ENCODE results near the gene EFHC1.

EFHC1 gene

DNA sequence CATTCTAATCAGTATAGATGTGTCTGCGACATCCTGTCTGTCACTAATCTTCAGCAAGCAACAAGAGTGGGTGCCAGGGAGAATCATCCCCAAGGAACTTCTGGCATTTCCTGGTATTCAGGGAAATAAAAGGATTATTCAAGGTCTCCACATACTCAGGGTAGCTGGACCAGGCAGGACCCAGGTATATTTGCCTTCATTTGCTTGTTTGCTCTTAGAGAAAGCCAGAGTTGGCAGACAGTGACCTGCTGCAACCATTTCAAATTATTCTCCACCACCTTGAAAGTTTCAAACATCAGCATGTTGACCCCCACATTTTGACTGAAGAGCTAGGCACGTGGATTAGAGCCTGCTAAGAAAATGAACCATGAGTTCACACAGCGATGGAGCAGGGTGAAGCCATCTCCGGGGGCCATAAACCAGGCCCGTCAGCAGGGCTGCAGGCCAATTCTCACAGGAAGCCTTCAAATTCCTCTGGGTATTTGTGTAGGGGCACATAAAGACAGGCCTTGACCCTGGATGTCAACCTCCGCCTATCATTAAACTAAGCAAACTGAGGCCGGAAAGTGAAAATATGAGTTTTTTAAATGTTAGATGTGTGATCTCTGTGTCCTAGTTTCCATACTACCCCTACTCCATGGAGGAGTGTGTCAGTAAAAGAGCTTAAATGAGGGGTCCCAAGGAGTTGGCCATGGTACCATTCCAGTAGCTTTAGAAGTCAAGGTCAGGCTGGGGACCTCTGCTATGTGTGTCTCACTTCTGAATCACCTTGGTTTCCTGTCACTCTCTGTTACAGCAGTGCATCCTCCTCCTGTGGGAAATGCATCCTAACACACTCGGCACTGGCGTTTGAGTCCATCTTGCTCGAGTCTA is 123.8 kb downstream of the EFHC1 start:
- DNase-seq = no peak

DNA sequence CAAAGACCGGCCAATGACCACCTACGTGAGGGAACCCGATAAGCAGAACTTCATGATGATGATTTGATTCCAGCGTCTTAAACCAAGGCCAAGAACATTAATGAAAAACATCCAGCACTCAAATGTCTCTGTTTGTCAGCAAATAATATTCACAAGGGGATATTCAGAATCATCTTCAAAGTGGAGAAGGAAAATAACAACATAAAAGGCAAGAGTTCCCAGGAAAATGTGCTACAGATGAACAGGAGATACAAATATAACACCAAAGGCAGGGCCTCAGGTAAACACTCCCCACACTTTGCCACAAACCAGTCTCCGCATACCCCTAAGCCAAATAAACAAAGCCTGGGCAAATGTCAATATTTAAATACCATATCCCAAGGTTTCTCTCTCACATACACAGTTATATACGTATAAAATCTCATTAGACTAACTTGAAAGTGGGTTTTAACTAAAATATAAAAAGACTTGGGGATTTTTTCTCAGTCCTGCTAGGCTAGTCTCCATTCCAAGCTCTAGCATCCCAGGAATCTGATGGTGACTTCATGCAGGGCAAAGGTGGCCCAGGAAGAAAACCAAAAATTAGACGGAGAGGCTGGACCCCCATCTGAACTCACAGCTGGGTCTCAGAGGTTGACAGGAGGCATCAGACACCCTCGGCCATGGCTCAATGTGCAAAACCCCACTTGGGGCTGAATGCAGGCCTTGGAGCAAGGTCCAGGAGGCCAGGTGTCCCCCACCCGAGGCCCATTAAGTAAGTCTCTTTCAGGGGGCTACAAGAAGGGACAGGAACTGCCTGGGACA is 124.7 kb downstream of the EFHC1 start:
- no peak for DNase-seq

DNA sequence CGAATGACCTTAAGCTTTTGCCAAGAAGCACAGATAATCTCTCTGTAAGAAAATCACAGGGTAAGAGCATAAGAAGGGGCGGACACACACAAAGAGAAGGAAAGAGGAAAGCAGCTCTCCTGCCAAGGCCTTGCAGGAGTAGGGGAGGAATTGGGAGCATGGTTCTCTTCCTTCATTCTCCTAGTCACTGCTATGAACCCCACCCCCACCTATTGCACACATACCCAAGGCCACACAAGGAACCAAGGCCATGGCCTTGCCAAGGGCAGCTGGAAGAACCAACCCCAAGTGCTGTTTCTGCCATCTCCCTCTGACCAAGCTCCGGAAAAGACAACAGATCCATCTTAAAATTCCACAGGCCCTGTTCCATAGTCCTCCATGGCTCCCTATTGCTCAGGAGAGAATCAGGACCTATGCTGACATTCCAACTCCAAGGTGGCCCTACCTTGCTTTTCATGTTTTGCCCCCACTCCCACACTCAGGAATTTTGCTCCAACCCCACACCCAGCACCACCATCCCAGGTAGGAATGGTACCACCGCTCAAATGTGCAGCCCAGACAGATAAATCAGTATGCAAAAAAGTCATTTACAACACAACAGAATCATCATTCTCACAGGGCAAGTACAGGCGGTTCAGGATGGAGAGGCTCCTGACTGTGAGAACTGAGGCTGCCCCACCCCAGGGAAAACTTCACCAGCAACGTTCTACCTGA is 125.4 kb downstream of the EFHC1 start:
- no peak for DNase-seq

DNA sequence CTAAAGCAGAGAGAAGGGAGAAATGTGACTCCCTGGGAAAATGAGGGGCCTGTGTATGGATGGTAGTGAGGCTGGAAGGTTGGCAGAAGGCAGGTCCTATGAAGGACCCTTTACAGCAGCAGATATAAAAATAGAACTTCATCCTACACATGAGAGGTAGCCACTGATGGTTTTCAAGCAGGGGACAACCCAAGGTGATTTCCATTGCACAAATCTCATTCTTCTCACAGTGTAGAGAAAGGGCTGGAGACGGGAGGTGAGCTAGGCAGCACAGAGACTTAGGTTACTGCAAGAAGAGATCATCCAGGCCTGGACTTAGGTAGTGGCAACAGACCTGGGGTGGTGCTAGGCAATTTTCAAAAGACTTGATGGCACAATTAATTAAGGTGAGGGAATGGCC is 126.0 kb downstream of the EFHC1 start:
- DNase-seq = no peak

DNA sequence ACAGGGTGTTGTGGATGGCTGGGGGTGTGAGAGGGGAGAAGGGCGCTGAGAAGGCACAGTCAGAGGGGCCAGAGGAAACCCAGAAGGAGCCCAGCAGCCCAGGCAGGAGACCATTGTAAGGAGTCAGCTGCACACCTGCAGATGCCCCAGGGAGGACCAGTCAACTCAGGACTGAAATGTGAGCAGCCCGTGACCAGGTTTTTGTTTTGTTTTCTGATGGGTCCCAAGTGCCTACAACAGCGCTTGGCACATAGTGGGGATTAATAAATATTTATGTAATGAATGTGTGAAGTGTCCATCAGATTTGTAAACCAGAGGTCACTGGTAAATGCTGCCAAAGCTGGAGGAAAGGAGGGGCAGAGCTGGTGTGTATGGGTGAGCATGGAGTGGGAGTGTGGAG is 126.5 kb downstream of the EFHC1 start:
- DNase-seq = no peak

DNA sequence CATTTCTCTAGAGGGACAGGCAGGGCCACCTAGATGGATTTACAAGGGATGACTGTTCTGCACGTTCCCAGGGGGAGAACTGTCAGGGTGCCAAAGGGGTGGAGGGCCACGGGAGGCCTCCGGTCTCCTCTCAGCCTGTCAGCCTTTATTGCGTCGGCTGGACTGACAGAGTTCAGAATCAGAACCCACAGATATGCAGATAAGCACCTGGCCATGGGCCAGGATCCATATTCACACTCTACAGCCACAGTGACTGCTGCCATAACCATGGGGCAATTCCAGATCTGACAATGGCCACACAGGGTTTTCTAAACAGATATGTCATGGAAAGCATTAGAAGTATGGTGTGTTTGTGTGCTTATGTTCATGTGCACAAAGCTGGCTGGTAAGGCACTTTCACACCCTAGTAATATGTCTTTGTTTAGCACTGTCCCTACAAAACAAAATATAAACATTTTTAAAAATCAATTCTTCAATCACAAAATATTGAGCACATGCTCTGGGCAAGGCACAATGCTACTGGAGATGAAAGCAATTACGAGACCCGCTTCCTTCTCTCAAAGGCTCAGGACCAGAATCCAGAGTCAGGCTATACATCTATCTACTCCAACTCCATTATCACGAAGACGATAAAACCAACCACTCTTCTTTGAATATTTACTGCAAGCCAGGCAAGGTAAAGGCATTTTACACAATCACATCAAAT is 127.7 kb downstream of the EFHC1 start:
- DNase-seq = peak; percentile 16

DNA sequence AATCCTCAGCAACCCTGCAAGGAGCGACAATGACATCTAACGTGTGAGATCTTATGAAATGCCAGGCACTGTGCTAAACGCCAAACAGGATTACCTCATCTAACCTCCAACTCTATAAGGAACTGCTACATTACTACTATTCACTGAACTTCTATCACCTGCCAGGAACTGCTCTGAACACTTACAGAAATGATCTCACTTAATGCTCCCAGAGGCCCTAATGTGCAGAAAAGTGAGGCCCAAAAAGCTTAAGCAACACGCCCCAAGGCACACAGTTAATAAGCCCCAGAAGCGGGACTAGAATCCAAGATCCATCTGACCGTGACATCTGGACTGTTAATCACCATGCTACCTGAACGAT is 128.2 kb downstream of the EFHC1 start:
- DNase-seq = no peak

DNA sequence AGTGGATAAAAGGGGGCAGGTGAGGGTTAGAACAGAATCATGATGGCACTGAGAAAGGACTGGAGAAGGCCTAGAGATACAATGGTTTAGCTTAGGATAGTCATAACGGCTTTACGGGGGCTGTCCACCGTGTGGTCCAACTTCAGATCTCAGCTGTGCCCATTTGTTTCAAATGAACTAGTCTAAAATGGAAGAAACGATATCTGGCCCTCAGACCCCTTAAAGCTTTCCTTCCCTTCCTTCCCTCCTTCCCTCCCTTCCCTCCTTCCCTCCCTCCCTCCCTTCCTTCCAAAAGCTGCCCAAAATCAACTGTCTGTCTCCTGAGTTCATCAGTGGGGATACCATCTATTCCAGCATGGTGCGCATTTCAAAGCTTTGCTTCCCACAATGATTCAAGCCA is 128.9 kb downstream of the EFHC1 start:
- DNase-seq = no peak

DNA sequence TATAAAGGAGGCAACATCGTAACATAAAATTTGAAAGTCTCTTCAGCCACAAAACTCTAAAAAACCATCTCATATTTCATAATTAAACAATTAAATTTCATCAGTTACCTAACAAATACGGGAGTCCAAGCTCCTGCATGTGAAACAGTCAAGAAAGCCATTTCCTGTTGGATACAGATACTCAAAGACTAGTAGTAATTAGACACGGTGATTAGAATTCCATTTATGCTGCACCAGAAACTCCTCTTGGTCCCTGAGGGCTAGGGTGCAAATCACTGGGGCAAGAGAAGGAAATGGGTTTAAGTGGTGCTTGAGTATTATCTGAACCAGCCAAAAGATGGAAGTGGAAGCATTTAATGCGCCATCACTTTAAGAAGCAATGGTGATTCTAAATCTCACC is 129.3 kb downstream of the EFHC1 start:
- DNase-seq = no peak

DNA sequence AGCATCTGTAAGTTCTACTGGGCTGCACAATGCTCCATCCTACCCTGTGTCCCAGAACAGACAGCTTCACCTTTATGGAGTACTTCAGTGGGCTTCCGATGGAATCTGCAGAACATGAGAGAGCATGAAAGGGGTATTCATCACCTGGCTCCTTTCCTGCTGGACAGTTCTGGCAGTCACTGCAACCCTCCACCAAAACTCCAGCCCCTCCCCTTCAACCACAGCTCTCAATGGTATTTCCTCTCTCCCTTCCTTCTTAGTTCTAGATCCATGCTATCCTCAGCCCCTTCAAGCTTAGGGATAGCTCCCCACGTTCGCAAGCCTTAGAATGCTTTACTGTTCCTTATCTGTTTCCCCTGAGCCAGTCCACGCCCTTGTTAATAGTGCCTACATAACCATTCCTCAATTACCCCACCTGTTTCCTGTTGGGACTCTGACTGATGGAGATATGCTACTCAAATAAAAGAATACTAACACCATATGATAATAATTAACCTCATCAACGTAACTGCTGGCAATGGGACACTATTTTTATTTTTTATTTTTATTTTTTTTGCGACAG is 130.0 kb downstream of the EFHC1 start:
- DNase-seq = no peak

DNA sequence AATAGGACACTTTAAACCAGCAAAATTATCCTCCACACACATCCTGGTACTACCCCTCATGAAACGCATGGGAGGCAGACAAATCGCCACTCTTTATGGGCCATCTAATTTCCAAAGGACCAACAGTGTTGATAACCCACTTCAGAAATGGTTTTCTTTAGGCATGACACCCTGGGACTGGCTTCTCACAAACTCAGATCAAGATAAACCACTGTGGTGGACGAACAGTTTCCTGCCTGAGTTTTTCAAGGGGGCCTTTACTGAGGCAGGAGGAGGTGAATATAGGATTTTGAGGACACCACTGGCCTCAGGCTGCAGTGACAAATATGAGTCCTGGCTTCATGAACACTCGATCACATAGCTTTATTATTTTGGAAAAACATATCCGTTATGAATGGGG is 130.7 kb downstream of the EFHC1 start:
- no peak for DNase-seq

DNA sequence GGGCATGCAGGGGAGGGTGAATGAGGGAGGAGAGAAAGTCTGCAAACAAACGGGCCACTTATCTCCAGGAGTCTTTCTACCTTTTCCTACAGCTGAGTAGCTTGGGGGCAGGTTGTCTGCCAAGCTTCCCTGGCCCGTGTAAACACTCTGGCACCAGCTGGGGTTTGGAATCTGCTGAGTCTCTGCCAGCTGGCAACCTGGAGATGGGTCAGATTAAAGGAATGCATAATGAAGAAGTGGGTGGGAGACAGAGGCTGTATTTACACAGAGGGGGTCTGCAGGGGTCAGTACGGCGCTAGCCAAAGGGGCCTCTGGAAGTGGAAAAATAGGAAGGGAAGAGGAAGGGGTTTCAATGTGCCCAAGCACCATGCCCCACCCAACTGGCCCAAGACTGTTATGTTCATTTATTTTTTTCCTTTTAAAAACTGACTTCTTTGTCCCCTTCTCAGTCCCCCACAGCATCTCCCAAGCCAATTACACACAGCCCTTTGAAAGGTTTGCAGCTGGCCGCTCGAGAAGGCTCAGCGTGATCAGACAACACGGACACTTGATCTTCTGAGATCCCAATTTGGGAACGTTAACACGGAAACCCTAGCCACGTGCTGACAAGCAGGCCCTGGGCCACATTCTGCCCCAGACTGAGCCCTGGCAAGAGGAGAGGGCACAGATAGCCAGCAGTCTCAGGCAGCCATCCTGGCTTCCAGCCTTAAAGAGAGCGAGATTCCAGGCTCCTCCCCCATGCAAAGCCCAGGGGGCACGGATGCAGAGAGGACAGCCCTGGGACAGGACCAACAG is 131.5 kb downstream of the EFHC1 start:
- no peak for DNase-seq

DNA sequence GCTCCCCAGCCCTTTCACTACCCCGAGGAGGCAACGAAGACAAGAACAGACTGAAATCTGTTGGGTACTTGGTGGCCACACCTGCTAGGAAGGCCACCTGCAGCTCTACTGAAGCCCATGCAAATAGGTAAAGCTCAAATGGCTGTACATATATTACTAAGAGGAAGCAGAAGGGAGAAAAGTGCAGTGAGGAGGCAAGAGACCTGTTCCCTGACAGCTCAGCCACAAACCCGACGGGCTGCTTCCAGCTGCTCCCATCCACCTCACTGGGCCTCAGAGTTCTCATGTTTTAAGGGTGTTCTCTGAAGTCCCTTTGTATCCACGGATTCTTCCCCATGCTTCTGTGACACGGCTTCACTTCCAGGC is 132.1 kb downstream of the EFHC1 start:
- no peak for DNase-seq

DNA sequence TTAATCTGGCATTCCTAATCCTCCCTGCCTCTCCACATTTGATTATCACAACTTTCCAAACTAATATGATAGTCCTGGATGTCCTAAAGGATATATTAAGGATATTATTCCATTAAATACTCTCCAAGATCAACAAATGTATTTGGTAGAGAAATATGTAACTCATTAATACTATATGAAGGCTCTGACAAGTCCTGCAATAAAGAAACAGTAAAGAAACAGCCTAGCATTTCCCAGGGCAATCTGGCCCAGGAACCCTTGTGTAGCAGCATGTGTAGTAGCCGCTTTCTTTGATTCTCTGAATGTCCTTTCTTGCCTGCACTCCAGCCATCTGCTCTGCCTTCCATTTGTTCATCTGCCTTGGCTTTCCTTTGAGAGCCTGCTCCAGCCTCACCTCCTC is 133.0 kb downstream of the EFHC1 start:
- no peak for DNase-seq

DNA sequence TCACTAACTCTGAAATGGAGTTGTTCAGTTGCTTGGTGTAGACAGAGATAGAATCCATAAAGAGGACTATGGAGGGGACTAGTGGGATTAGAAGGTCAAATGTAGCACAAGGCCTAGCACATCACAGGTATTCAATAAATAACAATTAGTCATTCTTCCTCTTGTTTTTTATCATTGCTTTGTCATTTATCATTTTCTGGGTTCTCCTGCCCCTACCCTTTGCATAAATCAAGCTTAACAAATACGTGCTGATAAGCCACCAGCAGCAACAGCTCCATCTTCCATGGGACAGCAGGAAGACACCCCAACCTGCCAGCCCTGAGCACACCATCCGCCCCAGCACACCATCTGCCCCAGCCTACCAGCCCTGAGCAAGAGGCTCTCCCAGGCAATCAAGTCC is 133.6 kb downstream of the EFHC1 start:
- DNase-seq = no peak

DNA sequence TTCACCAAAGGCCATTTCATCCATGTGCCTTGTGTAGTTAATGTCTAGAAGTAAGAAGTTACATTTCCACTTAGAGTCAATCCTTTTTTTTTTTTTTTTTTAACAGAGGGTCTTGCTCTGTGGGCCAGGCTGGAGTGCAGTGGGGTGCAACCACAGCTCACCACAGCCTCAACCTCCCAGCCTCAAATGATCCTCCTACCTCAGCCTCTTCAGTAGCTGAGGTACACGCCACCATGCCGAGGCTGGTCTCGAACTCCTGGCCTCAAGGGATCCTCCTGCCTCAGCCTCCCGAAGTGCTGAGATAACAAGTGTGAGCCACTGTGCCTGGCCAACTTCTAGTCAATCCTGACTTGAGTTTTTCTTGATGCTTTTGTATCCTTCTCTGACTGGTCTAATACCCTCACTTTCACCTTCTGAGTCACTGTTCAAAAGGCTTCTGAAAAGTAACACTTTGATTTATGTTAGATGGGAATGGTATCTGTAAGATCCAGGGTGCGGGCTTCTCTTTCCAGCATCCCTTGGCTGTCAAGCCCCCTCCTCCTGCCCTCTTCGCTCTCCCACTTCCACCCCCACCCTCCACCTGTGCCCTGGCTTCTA is 134.6 kb downstream of the EFHC1 start:
- no peak for DNase-seq

DNA sequence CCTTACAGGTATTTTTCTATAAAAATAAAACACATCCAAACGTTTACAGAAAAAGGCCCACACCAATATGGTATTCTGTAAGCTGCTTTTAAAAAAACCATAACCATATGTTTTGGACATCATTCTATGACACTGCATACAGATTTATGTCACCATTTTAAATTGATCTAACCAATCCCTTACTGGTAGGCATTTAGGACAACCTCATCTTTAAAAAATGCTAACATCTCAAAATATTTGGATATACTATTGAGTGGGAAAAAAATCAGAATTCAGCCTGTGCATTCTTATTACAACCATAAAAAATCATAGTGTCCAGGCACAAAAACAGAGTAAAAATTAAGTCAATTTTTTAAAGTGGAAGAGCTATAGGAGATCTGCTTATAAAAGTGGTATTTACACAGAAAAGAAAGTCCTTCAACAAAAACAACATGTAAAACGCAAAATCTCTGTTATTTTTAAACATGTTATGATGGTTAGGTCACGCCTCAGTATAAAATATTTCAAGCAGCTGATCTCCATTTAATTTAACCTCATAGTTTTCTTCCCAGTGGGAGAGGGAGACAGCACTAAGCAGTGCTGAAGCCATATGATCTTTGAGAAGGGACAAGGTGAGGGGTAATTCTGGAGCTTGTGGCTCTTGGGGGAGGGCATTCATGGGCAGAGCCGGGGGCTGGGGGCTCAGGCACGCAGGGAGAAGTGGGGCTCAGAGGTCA is 135.5 kb downstream of the EFHC1 start:
- DNase-seq = no peak

DNA sequence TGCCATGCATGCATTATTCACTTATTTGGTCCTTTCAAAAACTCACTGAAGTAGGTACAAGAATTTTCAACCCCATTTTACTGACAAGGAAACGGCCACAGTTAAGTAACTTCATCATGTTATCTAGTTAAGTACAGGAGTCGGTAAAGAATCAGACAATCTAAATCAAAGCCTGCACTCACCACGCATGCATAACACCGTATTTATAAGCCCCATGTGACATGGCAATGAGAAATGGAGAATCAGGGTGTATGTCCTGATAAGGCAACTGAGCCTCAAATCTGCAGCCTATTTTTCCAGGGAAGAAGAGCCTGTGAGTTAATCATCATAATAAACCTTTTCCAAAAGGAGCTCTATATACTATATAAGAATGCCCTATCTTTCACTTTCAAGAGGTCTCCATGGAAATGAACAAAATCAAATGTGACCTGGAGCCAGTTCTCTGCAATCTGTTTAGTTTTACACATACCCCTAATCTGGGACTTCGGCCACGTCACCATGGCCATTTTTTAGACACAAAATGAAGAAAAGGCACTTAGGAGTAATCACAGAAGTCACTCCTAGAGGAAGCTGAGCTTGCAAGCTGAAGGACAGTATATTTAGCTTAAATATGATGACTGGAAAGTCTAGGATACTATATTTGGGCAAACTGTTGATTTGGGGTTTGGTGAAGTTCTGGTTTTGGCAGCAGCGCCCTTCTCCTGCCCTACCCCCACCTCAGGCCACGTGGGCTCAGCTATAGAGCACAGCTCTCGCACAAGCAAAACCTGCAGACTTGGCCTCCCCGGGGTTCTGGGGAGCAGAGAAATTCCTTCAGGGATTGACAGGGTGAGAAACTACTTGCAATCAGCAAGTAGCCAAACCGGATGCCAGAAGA is 137.5 kb downstream of the EFHC1 start:
- DNase-seq = no peak

DNA sequence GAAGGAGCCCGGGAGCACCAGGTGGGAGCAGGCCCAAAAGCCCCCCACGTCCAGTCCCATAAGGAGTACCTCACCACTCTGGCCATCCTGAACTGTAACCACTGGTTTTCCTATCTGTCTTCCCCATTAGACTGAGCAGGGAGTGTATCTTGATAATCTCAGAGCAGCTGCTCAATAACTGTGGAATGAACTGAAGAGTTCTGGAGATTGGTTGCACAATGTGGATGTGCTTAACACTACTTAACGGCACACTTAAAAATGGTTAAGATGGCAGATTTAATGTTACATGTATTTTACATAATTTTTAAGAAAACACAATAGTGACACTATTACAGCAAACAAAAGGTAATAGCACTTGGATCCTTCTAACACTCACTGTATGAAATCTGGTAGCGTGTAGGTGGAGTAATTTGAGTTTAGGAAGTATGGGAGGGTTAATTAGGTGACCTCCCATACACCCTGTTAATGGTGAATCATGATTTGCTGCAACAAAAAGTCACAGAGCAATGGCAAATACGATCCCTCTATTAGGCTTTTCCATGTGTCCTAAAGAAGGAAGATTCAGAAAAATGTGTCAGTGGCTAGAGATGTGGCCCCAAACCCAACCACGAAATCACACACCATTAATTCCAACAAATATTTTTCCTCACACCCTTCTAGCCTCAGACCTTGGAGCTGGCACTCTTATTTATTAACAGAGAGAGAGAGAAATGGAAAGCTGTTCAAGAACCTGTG is 138.3 kb downstream of the EFHC1 start:
- DNase-seq = no peak

Data from OCI-M1 (cell line).